Caco-2 (cell line): ENCODE data around the gene ARF1. TPM values are rescaled to one million over a fixed set of nuclear protein-coding genes. Genes with fewer than 3 reads are reported as not detected.
A peak's percentile ranks its signal among the peaks of the same experiment; 100 is the strongest.

Source experiments
- BruUV-seq: library from RNA; stranded (reverse); fragments of 400-500 nt; replicated peaks from 2 replicates; lab custom pipeline; 2021; lab: Mats Ljungman, UMichigan
- CTCF ChIA-PET: fragments of 300-600 bp; sonication (Branson Sonifier 250); formaldehyde crosslinking; loops from one replicate; lab custom pipeline; 2022; ENCODE audit warnings: antibody characterized with exemption; lab: Charles Lee
- POLR2A ChIA-PET: fragments of 300-600 bp; sonication (Branson Sonifier 250); formaldehyde crosslinking; loops from one replicate; lab custom pipeline; 2022; ENCODE audit warnings: antibody characterized with exemption; lab: Charles Lee
- DNase-seq, 2 experiments: peaks; one replicate each; pipeline versions ENCODE4 v3.0.0 to v3.0.0-alpha.2; 2020 to 2022
- H3K27me3 ChIP-seq: replicated peaks from 2 replicates; pipeline ENCODE4 v1.6.0; 2011; ENCODE audit warnings: low read length; ENCODE audit not compliant: control insufficient read depth, insufficient read depth
- H3K36me3 ChIP-seq: 2 replicates; pipeline ENCODE4 v1.5.1; 2011; ENCODE audit warnings: low read length; ENCODE audit not compliant: control insufficient read depth, insufficient read depth
- H3K4me1 ChIP-seq: fragments of 250-450 bp; sonication (Bioruptor Pico); 2 replicates; pipeline ENCODE4 v1.5.1; 2020; ENCODE audit warnings: mild to moderate bottlenecking
- H3K4me3 ChIP-seq: 2 replicates; pipeline ENCODE4 v1.5.1; 2011; ENCODE audit warnings: low read depth, mild to moderate bottlenecking, control low read depth, low read length
- H3K9me3 ChIP-seq: fragments of 250-450 bp; sonication (Bioruptor Pico); 2 replicates; pipeline ENCODE4 v1.5.1; 2020; ENCODE audit warnings: mild to moderate bottlenecking, moderate library complexity
- H3K27ac Mint-ChIP-seq: one replicate; pipeline ENCODE4 v1.8.0; 2022; ENCODE audit warnings: mixed read lengths; ENCODE audit not compliant: unreplicated experiment
- H3K27me3 Mint-ChIP-seq: one replicate; pipeline ENCODE4 v1.8.0; 2022; ENCODE audit warnings: mixed read lengths; ENCODE audit not compliant: insufficient read depth, unreplicated experiment
- H3K36me3 Mint-ChIP-seq: one replicate; pipeline ENCODE4 v1.8.0; 2022; ENCODE audit warnings: mild to moderate bottlenecking, mixed read lengths; ENCODE audit not compliant: insufficient read depth, unreplicated experiment
- H3K4me1 Mint-ChIP-seq: one replicate; pipeline ENCODE4 v1.8.0; 2022; ENCODE audit warnings: low read depth, mixed read lengths; ENCODE audit not compliant: unreplicated experiment
- H3K4me3 Mint-ChIP-seq: one replicate; pipeline ENCODE4 v1.8.0; 2022; ENCODE audit warnings: mild to moderate bottlenecking, moderate library complexity, mixed read lengths; ENCODE audit not compliant: unreplicated experiment
- H3K9me3 Mint-ChIP-seq: one replicate; pipeline ENCODE4 v1.8.0; 2022; ENCODE audit warnings: mixed read lengths; ENCODE audit not compliant: unreplicated experiment
- CTCF ChIP-seq, 2 experiments: fragments of 200-600 bp in 1 of 2; IDR thresholded peaks; 1 replicate in 1 of 2; 2 replicates in 1 of 2; pipeline versions ENCODE4 v1.5.1 to v1.8.0; 2011 to 2022; ENCODE audit warnings: antibody characterized with exemption in 1 of 2, control low read depth in 1 of 2, inconsistent platforms in 1 of 2, low read depth in 1 of 2, low read length in 1 of 2, mild to moderate bottlenecking in 1 of 2, moderate library complexity in 1 of 2; ENCODE audit not compliant: insufficient read depth in 1 of 2, severe bottlenecking in 1 of 2, unreplicated experiment in 1 of 2
- intact Hi-C: fragments of 100-400 bp; cut with micrococcal nuclease; formaldehyde crosslinking; loops from one replicate; pipeline ENCODE4 v1.10.0; 2022; ENCODE audit not compliant: unreplicated experiment
- total RNA-seq: library from RNA; stranded (reverse); gene quantifications from 2 replicates; pipeline ENCODE4 v1.2.3, GENCODE V29; 2022

The ARF1 gene
- total RNA-seq, 1 experiment from 2014 or later: 378 TPM

GRCh38 chr1:228088586-228089498, 6.3 kb downstream of the ARF1 start:
- Histone ChIP-seq H3K9me3 (peaks cover 5% of the 10 kb centered on the region; the same call in 1 of the 2 replicates), H3K36me3 (peaks cover 11% of the 10 kb centered on the region), H3K27me3 (no peaks in the 10 kb centered on the region), H3K4me3 (no peak overlapping the region), H3K4me1 (peaks cover 30% of the 10 kb centered on the region)
- no peak overlapping the region for H3K4me3 Mint-ChIP-seq
- BruUV-seq: no TSS peak
- intact Hi-C loops: no loop called here
- peak overlapping the region; percentile 87 for H3K27ac Mint-ChIP-seq
- POLR2A ChIA-PET: no interaction called here
- TF ChIP-seq CTCF (IDR thresholded peaks at IDR 0.05; ENCODE audit: insufficient read depth in 1 of 2, low read depth in 1 of 2, low read length in 1 of 2, severe bottlenecking in 1 of 2, unreplicated experiment in 1 of 2): no peak
- peaks cover 96% of the 10 kb centered on the region for H3K36me3 Mint-ChIP-seq
- no peaks in the 10 kb centered on the region for H3K9me3 Mint-ChIP-seq
- CTCF ChIA-PET: no interaction called here
- DNase-seq: no peak
- peaks cover 27% of the 10 kb centered on the region for H3K4me1 Mint-ChIP-seq
- H3K27me3 Mint-ChIP-seq: no peaks in the 10 kb centered on the region

GRCh38 chr1:228089519-228090380, 7.2 kb downstream of the ARF1 start:
- Mint-ChIP-seq H3K36me3 (peaks cover 96% of the 10 kb centered on the region), H3K27me3 (no peaks in the 10 kb centered on the region), H3K9me3 (peaks cover 8% of the 10 kb centered on the region), H3K4me1 (peaks cover 21% of the 10 kb centered on the region), H3K27ac (peak overlapping the region; percentile 42), H3K4me3 (no peak overlapping the region)
- TF ChIP-seq CTCF (IDR thresholded peaks at IDR 0.05; ENCODE audit: insufficient read depth in 1 of 2, low read depth in 1 of 2, low read length in 1 of 2, severe bottlenecking in 1 of 2, unreplicated experiment in 1 of 2): no peak
- no peaks in the 10 kb centered on the region for H3K27me3 ChIP-seq
- peaks cover 21% of the 10 kb centered on the region for H3K4me1 ChIP-seq
- H3K36me3 ChIP-seq: peaks cover 14% of the 10 kb centered on the region
- DNase-seq: no peak
- peaks cover 9% of the 10 kb centered on the region; the same call in 1 of the 2 replicates for H3K9me3 ChIP-seq
- BruUV-seq: no TSS peak
- ChIA-PET CTCF (interaction anchor here (0.6 kb wide), 1 partner anchor 16 kb away, joined by 3 read pairs; no protein-coding TSS in a partner anchor), POLR2A (no interaction called here)
- intact Hi-C loops: no loop called here
- no peak overlapping the region for H3K4me3 ChIP-seq

- DNase-seq: peak in 1 of 2 experiments; percentile 26
- H3K4me1 ChIP-seq: peaks cover 12% of the 10 kb centered on the region
- H3K27ac Mint-ChIP-seq: no peak overlapping the region
- intact Hi-C loops: no loop called here
- peaks cover 13% of the 10 kb centered on the region for H3K4me1 Mint-ChIP-seq
- no peak overlapping the region for H3K4me3 ChIP-seq
- peaks cover 17% of the 10 kb centered on the region for H3K9me3 Mint-ChIP-seq
- POLR2A ChIA-PET: no interaction called here
- peaks cover 96% of the 10 kb centered on the region for H3K36me3 Mint-ChIP-seq
- no peaks in the 10 kb centered on the region for H3K27me3 Mint-ChIP-seq
- BruUV-seq: no TSS peak
- peaks cover 12% of the 10 kb centered on the region for H3K36me3 ChIP-seq
- peaks cover 9% of the 10 kb centered on the region; the same call in 1 of the 2 replicates for H3K9me3 ChIP-seq
- CTCF ChIA-PET: no interaction called here
- no peak overlapping the region for H3K4me3 Mint-ChIP-seq
- no peak for TF ChIP-seq CTCF (IDR thresholded peaks at IDR 0.05; ENCODE audit: insufficient read depth in 1 of 2, low read depth in 1 of 2, low read length in 1 of 2, severe bottlenecking in 1 of 2, unreplicated experiment in 1 of 2)
- no peaks in the 10 kb centered on the region for H3K27me3 ChIP-seq
Measured at GRCh38 chr1:228090613-228091081, 8.1 kb downstream of the ARF1 start.
